GM23338 (cell line): Measurements from ENCODE around the gene LCNL1.

Experiments
- CTCF ChIP-seq, 2 experiments: fragments of 200-600 bp in 1 of 2; sonication (generic) in 1 of 2; conservative IDR thresholded peaks; 2 replicates each; pipeline versions ENCODE4 v1.5.1 to v1.6.1; 2016 to 2017; ENCODE audit warnings: antibody characterized with exemption in 2 of 2, low read depth in 2 of 2, mild to moderate bottlenecking in 2 of 2, moderate library complexity in 1 of 2
- POLR2AphosphoS5 ChIP-seq: IDR thresholded peaks from 2 replicates; pipeline ENCODE4 v1.6.1; 2016; ENCODE audit warnings: antibody characterized with exemption, low read depth

DNA sequence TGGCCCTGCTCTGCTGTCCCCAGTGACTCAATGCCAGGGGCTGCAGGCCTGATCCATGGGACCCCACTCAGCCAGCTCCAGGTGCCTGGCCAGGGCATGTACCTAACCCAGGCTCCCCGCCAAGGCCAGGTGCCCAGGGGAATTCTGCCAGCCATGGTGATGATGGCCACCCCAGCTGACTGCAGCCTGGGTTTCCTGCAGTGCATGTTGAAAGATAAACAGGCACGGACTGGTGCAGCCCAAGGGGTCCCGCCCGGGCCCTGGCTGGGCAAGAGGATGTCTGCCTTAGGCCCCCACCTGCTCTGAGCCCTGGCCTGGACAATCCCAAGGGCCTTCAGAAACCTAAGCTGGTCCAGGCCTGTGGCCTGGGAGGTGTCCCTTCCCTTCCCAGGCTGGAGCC, 44.0 kb downstream of the LCNL1 start:
- TF ChIP-seq POLR2AphosphoS5 (no peak), CTCF (conservative IDR thresholded peaks at IDR 0.05; ENCODE audit: low read depth in 2 of 2) (no peak)
